ENCODE data around the gene LIF.

DNA sequence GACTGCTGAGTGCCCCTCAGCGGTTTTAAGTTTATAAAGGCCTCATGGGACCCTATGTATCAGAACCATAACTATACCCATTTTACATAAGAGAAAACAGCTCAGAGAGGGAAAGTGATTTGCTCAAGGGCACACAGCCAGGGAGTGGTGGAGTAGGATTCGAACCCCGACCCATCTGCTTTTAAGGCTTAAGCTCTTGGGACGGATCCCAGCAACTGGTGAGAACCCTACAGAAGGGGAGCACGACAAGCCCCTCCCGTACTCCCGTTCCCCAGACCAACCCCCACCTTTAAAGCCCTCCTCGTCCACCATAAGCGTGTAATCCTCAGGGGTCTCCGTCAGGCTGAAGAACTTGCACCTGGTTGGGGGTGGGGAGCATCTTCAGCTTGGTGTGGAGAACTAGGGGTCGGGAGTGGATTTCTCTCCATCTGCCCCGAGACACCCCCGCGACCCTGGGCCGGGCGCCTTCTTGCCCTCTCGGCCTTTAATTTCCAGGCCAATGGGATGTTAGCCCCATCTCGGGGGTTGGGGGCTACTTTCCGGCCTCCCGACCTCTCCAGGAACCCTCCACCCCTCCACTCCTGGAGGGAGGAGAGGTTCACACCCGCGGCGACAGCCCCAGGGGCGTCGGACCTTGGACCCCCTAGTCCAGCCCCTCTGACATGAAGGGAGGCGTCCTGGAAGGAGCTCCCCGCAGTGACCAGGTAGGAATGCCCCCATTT, 42.0 kb upstream of the LIF start:
- TF ChIP-seq, protein P1, sequence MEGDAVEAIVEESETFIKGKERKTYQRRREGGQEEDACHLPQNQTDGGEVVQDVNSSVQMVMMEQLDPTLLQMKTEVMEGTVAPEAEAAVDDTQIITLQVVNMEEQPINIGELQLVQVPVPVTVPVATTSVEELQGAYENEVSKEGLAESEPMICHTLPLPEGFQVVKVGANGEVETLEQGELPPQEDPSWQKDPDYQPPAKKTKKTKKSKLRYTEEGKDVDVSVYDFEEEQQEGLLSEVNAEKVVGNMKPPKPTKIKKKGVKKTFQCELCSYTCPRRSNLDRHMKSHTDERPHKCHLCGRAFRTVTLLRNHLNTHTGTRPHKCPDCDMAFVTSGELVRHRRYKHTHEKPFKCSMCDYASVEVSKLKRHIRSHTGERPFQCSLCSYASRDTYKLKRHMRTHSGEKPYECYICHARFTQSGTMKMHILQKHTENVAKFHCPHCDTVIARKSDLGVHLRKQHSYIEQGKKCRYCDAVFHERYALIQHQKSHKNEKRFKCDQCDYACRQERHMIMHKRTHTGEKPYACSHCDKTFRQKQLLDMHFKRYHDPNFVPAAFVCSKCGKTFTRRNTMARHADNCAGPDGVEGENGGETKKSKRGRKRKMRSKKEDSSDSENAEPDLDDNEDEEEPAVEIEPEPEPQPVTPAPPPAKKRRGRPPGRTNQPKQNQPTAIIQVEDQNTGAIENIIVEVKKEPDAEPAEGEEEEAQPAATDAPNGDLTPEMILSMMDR (IDR thresholded peaks at IDR 0.05; ENCODE audit: insufficient read depth, low read length, poor library complexity, severe bottlenecking), result no peak
- TF ChIP-seq EZH2phosphoT487 (conservative IDR thresholded peaks at IDR 0.05; ENCODE audit: low read length), result no peak
